ENCODE results near the gene MAP2K2. TPM values are rescaled to one million over a fixed set of nuclear protein-coding genes. Genes with fewer than 3 reads are reported as not detected.

MAP2K2 gene
- 10 to 100 TPM; 43.8 to 64.4 TPM for total RNA-seq
- polyA plus RNA-seq, result 10 to 100 TPM; 40.3 to 72.7 TPM

GRCh38 chr19:4123615-4124568 lies at the start of gene MAP2K2:
Gene MAP2K2 (minus strand): TSS chr19:4124122. CDS start chr19:4123875, 247 bp downstream.
- H3K9me3 ChIP-seq (ENCODE audit: control insufficient read depth in 4 of 4, low read length in 3 of 4), result no peaks in the 10 kb centered on the region
- peak; percentile 98 for DNase-seq (ENCODE audit: low spot score)
- peak within 1 kb of the TSS; percentile 93 to 94 for H3K9ac ChIP-seq (ENCODE audit: low read depth in 1 of 2, low read length in 2 of 2)
- H3K4me1 ChIP-seq (ENCODE audit: control insufficient read depth in 4 of 4, insufficient read depth in 4 of 4, low read length in 3 of 4), result peaks cover 7 to 16% (median 14%) of the 10 kb centered on the region in 4 donors
- no peak for TF ChIP-seq RXRA (IDR thresholded peaks at IDR 0.05)
- no peak for TF ChIP-seq FOXA2 (IDR thresholded peaks at IDR 0.05)
- peak; percentile 29 to 55 for TF ChIP-seq RAD21 (IDR thresholded peaks at IDR 0.05)
- TF ChIP-seq REST (IDR thresholded peaks at IDR 0.05), result peak; percentile 37
- peak; percentile 14 for TF ChIP-seq SP1 (IDR thresholded peaks at IDR 0.05)
- TF ChIP-seq GABPA (IDR thresholded peaks at IDR 0.05 in 1 of 2, conservative IDR thresholded peaks at IDR 0.05 in 1 of 2), result no peak
- peak; percentile 99 for TF ChIP-seq ZBTB33 (IDR thresholded peaks at IDR 0.05)
- TF ChIP-seq HNF4A (conservative IDR thresholded peaks at IDR 0.05), result no peak
- no peak for TF ChIP-seq NR2F2 (IDR thresholded peaks at IDR 0.05)
- peak; percentile 58 for TF ChIP-seq YY1 (IDR thresholded peaks at IDR 0.05)
- H3K27ac ChIP-seq (ENCODE audit: low read depth in 1 of 2, low read length in 2 of 2), result peak within 1 kb of the TSS; percentile 15 to 72
- H3K36me3 ChIP-seq (ENCODE audit: control insufficient read depth in 4 of 4, insufficient read depth in 3 of 4, low read depth in 1 of 4, low read length in 3 of 4), result peaks cover 0 to 3% (median 0%) of the 10 kb centered on the region in 4 donors
- H3K4me3 ChIP-seq (ENCODE audit: low read depth in 1 of 3, low read length in 3 of 3), result peak within 1 kb of the TSS; percentile 54 to 100 (median 79)
- 2% methylated on average over 102 of the region's 102 CpGs for WGBS
- no peaks in the 10 kb centered on the region for H3K27me3 ChIP-seq (ENCODE audit: control insufficient read depth in 4 of 4, insufficient read depth in 4 of 4, low read length in 3 of 4)

- Histone ChIP-seq H3K27me3 (ENCODE audit: control insufficient read depth in 4 of 4, insufficient read depth in 4 of 4, low read length in 3 of 4) (no peaks in the 10 kb centered on the region), H3K4me1 (ENCODE audit: control insufficient read depth in 4 of 4, insufficient read depth in 4 of 4, low read length in 3 of 4) (no peaks in the 10 kb centered on the region), H3K9ac (ENCODE audit: low read depth in 1 of 2, low read length in 2 of 2) (no peak overlapping the region), H3K9me3 (ENCODE audit: control insufficient read depth in 4 of 4, low read length in 3 of 4) (no peaks in the 10 kb centered on the region), H3K4me3 (ENCODE audit: low read depth in 1 of 3, low read length in 3 of 3) (no peak overlapping the region), H3K36me3 (ENCODE audit: control insufficient read depth in 4 of 4, insufficient read depth in 3 of 4, low read depth in 1 of 4, low read length in 3 of 4) (peaks cover 19 to 30% (median 23%) of the 10 kb centered on the region in 4 donors), H3K27ac (ENCODE audit: low read depth in 1 of 2, low read length in 2 of 2) (no peak overlapping the region)
- WGBS, result 10% methylated on average over 45 of the region's 45 CpGs
- peak; percentile 81 for DNase-seq (ENCODE audit: low spot score)
- TF ChIP-seq HNF4G (IDR thresholded peaks at IDR 0.05), result no peak
- no peak for TF ChIP-seq GABPA (IDR thresholded peaks at IDR 0.05 in 1 of 2, conservative IDR thresholded peaks at IDR 0.05 in 1 of 2)
- peak; percentile 100 for TF ChIP-seq REST (IDR thresholded peaks at IDR 0.05)
- no peak for TF ChIP-seq SP1 (IDR thresholded peaks at IDR 0.05)
- no peak for TF ChIP-seq JUND (IDR thresholded peaks at IDR 0.05)
- no peak for TF ChIP-seq HNF4A (conservative IDR thresholded peaks at IDR 0.05)
- TF ChIP-seq ZBTB33 (IDR thresholded peaks at IDR 0.05), result no peak
- no peak for TF ChIP-seq MAX (IDR thresholded peaks at IDR 0.05)
- TF ChIP-seq EGR1 (IDR thresholded peaks at IDR 0.05; ENCODE audit: low read depth in 2 of 2), result no peak
- peak; percentile 23 for TF ChIP-seq YY1 (IDR thresholded peaks at IDR 0.05)
- TF ChIP-seq RAD21 (IDR thresholded peaks at IDR 0.05), result no peak
- TF ChIP-seq NR2F2 (IDR thresholded peaks at IDR 0.05), result no peak
- no peak for TF ChIP-seq FOXA2 (IDR thresholded peaks at IDR 0.05)
- TF ChIP-seq RXRA (IDR thresholded peaks at IDR 0.05), result peak in 1 of 2 donors; percentile 10
- TF ChIP-seq ATF3 (IDR thresholded peaks at IDR 0.05), result no peak
- TF ChIP-seq FOXA1 (IDR thresholded peaks at IDR 0.05), result no peak
These were observed 49.0 kb upstream of the MAP2K2 start for GRCh38 chr19:4172861-4173473.

Measured in liver (tissue), 9 donors.